ENCODE results near the gene ZGPAT.

Gene ZGPAT

GRCh38 chr20:63736893-63737694, 29.3 kb downstream of the ZGPAT start:
- Histone ChIP-seq H3K9me3 (no peaks in the 10 kb centered on the region), H3K4me1 (peaks cover 87% of the 10 kb centered on the region), H3K9ac (peak overlapping the region; percentile 75)

GRCh38 chr20:63737695-63737944, 29.8 kb downstream of the ZGPAT start:
- peaks cover 42% of the 10 kb centered on the region for H3K36me3 ChIP-seq
- no peaks in the 10 kb centered on the region for H3K27me3 ChIP-seq
- no peak for TF ChIP-seq Cebpa-rat (IDR thresholded peaks at IDR 0.05)
- H4K20me1 ChIP-seq: peaks cover 34% of the 10 kb centered on the region
- peak overlapping the region; percentile 85 for H3K27ac ChIP-seq
- H3K4me2 ChIP-seq: peak overlapping the region; percentile 99
- H3K9me3 ChIP-seq: no peaks in the 10 kb centered on the region
- peaks cover 84% of the 10 kb centered on the region for H3K4me1 ChIP-seq
- peak overlapping the region; percentile 75; the same call in 1 of the 2 replicates for H3K9ac ChIP-seq
- peak overlapping the region; percentile 77 for H3K4me3 ChIP-seq

More at GRCh38 chr20:63736893-63737694, 29.3 kb downstream of the ZGPAT start:
- Histone ChIP-seq H3K4me3 (peak overlapping the region; percentile 77), H3K27me3 (no peaks in the 10 kb centered on the region), H4K20me1 (peaks cover 34% of the 10 kb centered on the region), H3K36me3 (peaks cover 38% of the 10 kb centered on the region), H3K27ac (peak overlapping the region; percentile 85), H3K4me2 (peak overlapping the region; percentile 99)
- no peak for TF ChIP-seq Cebpa-rat (IDR thresholded peaks at IDR 0.05)

GRCh38 chr20:63737945-63738686, 30.3 kb downstream of the ZGPAT start:
- Histone ChIP-seq H3K9me3 (no peaks in the 10 kb centered on the region), H3K9ac (peak overlapping the region; percentile 60), H3K27ac (peak overlapping the region; percentile 36; the same call in 1 of the 2 replicates), H3K4me2 (peak overlapping the region; percentile 99), H4K20me1 (peaks cover 34% of the 10 kb centered on the region), H3K4me3 (peak overlapping the region; percentile 77), H3K36me3 (peaks cover 44% of the 10 kb centered on the region), H3K4me1 (peaks cover 81% of the 10 kb centered on the region), H3K27me3 (no peaks in the 10 kb centered on the region)
- no peak for TF ChIP-seq Cebpa-rat (IDR thresholded peaks at IDR 0.05)

GRCh38 chr20:63738687-63739129, 30.9 kb downstream of the ZGPAT start:
- Histone ChIP-seq H3K36me3 (peaks cover 44% of the 10 kb centered on the region), H3K27ac (peak overlapping the region; percentile 36; the same call in 1 of the 2 replicates), H3K9me3 (no peaks in the 10 kb centered on the region), H3K4me2 (peak overlapping the region; percentile 99), H3K4me1 (peaks cover 75% of the 10 kb centered on the region), H4K20me1 (peaks cover 34% of the 10 kb centered on the region), H3K9ac (peak overlapping the region; percentile 60), H3K27me3 (no peaks in the 10 kb centered on the region), H3K4me3 (peak overlapping the region; percentile 77)
- no peak for TF ChIP-seq Cebpa-rat (IDR thresholded peaks at IDR 0.05)

DNA sequence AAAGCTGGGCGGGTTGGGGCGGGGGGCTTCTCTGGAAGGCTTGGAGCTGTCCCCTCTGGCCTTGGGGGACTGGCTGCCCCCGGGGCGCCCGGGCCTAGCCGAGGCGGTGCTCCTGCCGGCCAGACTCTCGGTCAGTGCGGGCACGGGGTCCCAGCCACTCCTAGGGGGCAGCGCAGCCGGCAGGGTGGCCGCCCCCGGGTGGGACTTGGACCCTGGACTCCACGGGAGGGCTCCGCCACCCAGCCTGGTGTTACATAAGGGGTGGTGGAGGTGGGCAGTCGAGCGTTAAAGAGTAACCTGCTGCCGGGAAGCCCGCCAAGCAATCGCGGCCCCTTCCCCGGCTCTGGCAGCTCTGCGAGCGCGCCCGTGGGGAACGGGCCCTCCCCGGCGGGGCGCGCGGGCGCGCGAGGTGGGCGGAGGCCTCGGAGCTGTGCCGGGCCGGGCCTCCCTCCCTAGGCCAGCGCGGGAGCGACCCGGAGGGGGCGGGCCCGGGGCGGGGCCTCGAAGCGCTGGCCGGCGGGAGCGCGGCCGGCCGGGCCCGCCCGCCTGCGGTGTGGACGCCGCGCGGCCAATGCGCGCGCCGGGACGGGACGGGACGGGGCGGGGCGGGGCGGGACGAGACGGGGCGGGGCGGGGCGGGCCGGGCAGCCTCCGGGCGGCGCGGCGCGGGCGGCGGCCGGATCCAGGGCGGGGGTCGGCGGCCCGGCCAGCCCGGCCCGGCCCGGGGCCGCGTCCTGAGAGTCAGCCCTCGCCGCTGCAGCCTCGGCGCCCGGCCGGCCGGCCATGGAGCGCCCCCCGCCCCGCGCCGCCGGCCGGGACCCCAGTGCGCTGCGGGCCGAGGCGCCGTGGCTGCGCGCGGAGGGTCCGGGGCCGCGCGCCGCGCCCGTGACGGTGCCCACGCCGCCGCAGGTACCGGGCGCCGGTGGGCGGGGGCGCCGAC, 31.6 kb downstream of the ZGPAT start, which contains the start of gene SLC2A4RG:
Gene SLC2A4RG, plus strand, starts transcription at position 647 of the 940 bp plus-strand sequence. Its CDS starts 137 bp downstream, at position 784.
- Histone ChIP-seq H3K27me3 (no peaks in the 10 kb centered on the region), H3K27ac (peak within 1 kb of the TSS; percentile 81), H4K20me1 (peaks cover 34% of the 10 kb centered on the region), H3K36me3 (peaks cover 37% of the 10 kb centered on the region), H3K9me3 (no peaks in the 10 kb centered on the region), H3K4me1 (peaks cover 68% of the 10 kb centered on the region), H3K9ac (peak within 1 kb of the TSS; percentile 80), H3K4me2 (peak within 1 kb of the TSS; percentile 99), H3K4me3 (peak within 1 kb of the TSS; percentile 77)
- TF ChIP-seq Cebpa-rat (IDR thresholded peaks at IDR 0.05): no peak

DNA sequence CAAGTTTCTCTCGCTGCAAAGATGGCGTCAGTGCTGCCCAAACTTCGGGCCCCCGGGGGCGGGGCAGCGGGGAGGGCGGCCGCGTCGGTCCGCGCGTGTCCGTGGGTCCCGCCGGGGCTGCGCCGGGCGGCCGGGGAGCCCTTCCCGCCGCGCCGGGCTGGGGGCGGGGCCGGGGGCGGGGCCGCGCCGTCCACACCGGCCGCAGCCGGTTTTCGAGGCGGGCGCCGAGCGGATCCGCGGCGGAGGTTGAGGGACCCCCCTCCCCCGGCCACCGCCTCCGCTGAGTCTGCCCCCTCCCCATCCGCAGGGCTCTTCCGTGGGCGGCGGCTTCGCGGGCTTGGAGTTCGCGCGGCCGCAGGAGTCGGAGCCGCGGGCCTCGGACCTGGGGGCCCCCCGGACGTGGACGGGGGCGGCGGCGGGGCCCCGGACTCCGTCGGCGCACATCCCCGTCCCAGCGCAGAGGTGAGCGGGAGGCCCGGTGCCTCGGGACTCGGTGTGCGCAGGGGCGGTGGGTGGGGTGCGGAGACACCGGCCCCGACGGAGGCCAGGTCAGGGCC, 32.3 kb downstream of the ZGPAT start:
- Histone ChIP-seq H3K27me3 (no peaks in the 10 kb centered on the region), H3K4me3 (peak overlapping the region; percentile 77), H3K27ac (peak overlapping the region; percentile 81), H3K9ac (peak overlapping the region; percentile 80), H3K9me3 (no peaks in the 10 kb centered on the region), H3K4me1 (peaks cover 60% of the 10 kb centered on the region), H3K36me3 (peaks cover 29% of the 10 kb centered on the region), H3K4me2 (peak overlapping the region; percentile 91), H4K20me1 (peaks cover 34% of the 10 kb centered on the region)
- no peak for TF ChIP-seq Cebpa-rat (IDR thresholded peaks at IDR 0.05)

- H3K4me1 ChIP-seq: peaks cover 54% of the 10 kb centered on the region
- peak overlapping the region; percentile 80 for H3K9ac ChIP-seq
- peak overlapping the region; percentile 81 for H3K27ac ChIP-seq
- H4K20me1 ChIP-seq: peaks cover 28% of the 10 kb centered on the region
- no peaks in the 10 kb centered on the region for H3K9me3 ChIP-seq
- peak overlapping the region; percentile 91 for H3K4me2 ChIP-seq
- peak overlapping the region; percentile 77 for H3K4me3 ChIP-seq
- peaks cover 24% of the 10 kb centered on the region for H3K36me3 ChIP-seq
- peak; percentile 93 for TF ChIP-seq Cebpa-rat (IDR thresholded peaks at IDR 0.05)
- H3K27me3 ChIP-seq: no peaks in the 10 kb centered on the region
These were observed 33.0 kb downstream of the ZGPAT start for GRCh38 chr20:63740627-63741353.

GRCh38 chr20:63741354-63741675, 33.5 kb downstream of the ZGPAT start:
- peaks cover 54% of the 10 kb centered on the region for H3K4me1 ChIP-seq
- H3K9ac ChIP-seq: peak overlapping the region; percentile 80
- TF ChIP-seq Cebpa-rat (IDR thresholded peaks at IDR 0.05): no peak
- H3K36me3 ChIP-seq: peaks cover 24% of the 10 kb centered on the region
- H3K9me3 ChIP-seq: no peaks in the 10 kb centered on the region
- peaks cover 24% of the 10 kb centered on the region for H4K20me1 ChIP-seq
- H3K4me2 ChIP-seq: peak overlapping the region; percentile 91
- peak overlapping the region; percentile 77 for H3K4me3 ChIP-seq
- H3K27ac ChIP-seq: peak overlapping the region; percentile 81; the same call in 1 of the 2 replicates
- H3K27me3 ChIP-seq: no peaks in the 10 kb centered on the region
